ENCODE results near the gene TMSB10. TPM values are rescaled to one million over a fixed set of nuclear protein-coding genes. Genes with fewer than 3 reads are reported as not detected.
"Not testable (repeated sequence)": the region's sequence is repeated elsewhere in the genome, so short reads cannot be mapped to it uniquely, and the experiment has no call there.

TMSB10 gene
- total and polyA plus RNA-seq, 7 experiments from 2014 or later = 1,492 to 8,256 (median 1,692) TPM

GRCh38 chr2:84875213-84875560 lies 30.3 kb upstream of the TMSB10 start:
- H3K36me3 Mint-ChIP-seq = peaks cover 10 to 42% (median 32%) of the 10 kb centered on the region in 5 donors
- intact Hi-C loops (cut with micrococcal nuclease) = loop anchor here in 1 of 2 donors (5.0 kb wide), 1 partner anchor 223 kb away; no protein-coding TSS in a partner anchor
- peak overlapping the region; percentile 59 to 99 (median 96) for H3K4me3 Mint-ChIP-seq

GRCh38 chr2:84875619-84876018 lies 29.8 kb upstream of the TMSB10 start:
- H3K4me1 ChIP-seq (ENCODE audit: control insufficient read depth in 2 of 2, insufficient read depth in 2 of 2, low read length in 2 of 2) = peaks cover 0 to 69% of the 10 kb centered on the region in 2 donors
- not testable (repeated sequence) for ATAC-seq; H3K9me3 ChIP-seq (ENCODE audit: control insufficient read depth in 2 of 3, low read length in 3 of 3); H3K27me3 Mint-ChIP-seq; H3K4me3 ChIP-seq (ENCODE audit: low read length); H3K9me3 Mint-ChIP-seq; H3K27me3 ChIP-seq (ENCODE audit: control insufficient read depth in 2 of 2, insufficient read depth in 2 of 2, low read length in 2 of 2)
- Mint-ChIP-seq H3K4me1 (peaks cover 45 to 80% (median 69%) of the 10 kb centered on the region in 7 donors), H3K27ac (peak overlapping the region; percentile 79 to 98 (median 96)), H3K36me3 (peaks cover 10 to 37% (median 31%) of the 10 kb centered on the region in 5 donors), H3K4me3 (peak overlapping the region; percentile 59 to 99 (median 96))
- peaks cover 0 to 26% (median 3%) of the 10 kb centered on the region in 3 experiments for H3K36me3 ChIP-seq (ENCODE audit: control insufficient read depth in 2 of 3, insufficient read depth in 3 of 3, low read length in 3 of 3)
- CTCF ChIA-PET = interaction anchor here (1.1 to 3.7 kb wide), 3 partner anchors 14 to 349 kb away, joined by 4 to 24 read pairs (median 5); no protein-coding TSS in a partner anchor
- H3K27ac ChIP-seq (ENCODE audit: low read depth, low read length) = peak overlapping the region; percentile 89
- POLR2A ChIA-PET = interaction anchor here (0.8 to 19.4 kb wide), 11 partner anchors 9 to 382 kb away, joined by 3 to 617 read pairs (median 3); partner anchors contain the start of gene TMSB10
- DNase-seq = peak in 1 of 9 donors; percentile 17
- intact Hi-C loops (cut with micrococcal nuclease) = loop anchor here in 1 of 2 donors (5.0 kb wide), 1 partner anchor 223 kb away; no protein-coding TSS in a partner anchor

More at GRCh38 chr2:84875213-84875560, 30.3 kb upstream of the TMSB10 start:
- Histone ChIP-seq H3K27me3 (ENCODE audit: control insufficient read depth in 2 of 2, insufficient read depth in 2 of 2, low read length in 2 of 2) (no peaks in the 10 kb centered on the region), H3K4me3 (ENCODE audit: low read length) (no peak overlapping the region), H3K27ac (ENCODE audit: low read depth, low read length) (peak overlapping the region; percentile 89), H3K36me3 (ENCODE audit: control insufficient read depth in 2 of 3, insufficient read depth in 3 of 3, low read length in 3 of 3) (peaks cover 0 to 26% (median 3%) of the 10 kb centered on the region in 3 experiments), H3K4me1 (ENCODE audit: control insufficient read depth in 2 of 2, insufficient read depth in 2 of 2, low read length in 2 of 2) (peaks cover 0 to 74% of the 10 kb centered on the region in 2 donors), H3K9me3 (ENCODE audit: control insufficient read depth in 2 of 3, low read length in 3 of 3) (no peaks in the 10 kb centered on the region)
- ChIA-PET POLR2A (interaction anchor here (0.7 to 19.4 kb wide), 10 partner anchors 14 to 382 kb away, joined by 3 to 617 read pairs (median 3); partner anchors contain the start of gene TMSB10), CTCF (interaction anchor here (1.1 to 3.7 kb wide), 3 partner anchors 14 to 349 kb away, joined by 4 to 24 read pairs (median 5); no protein-coding TSS in a partner anchor)
- H3K27ac Mint-ChIP-seq = peak overlapping the region; percentile 79 to 98 (median 96)
- H3K27me3 Mint-ChIP-seq = no peaks in the 10 kb centered on the region
- ATAC-seq (no peak), DNase-seq (peak in 1 of 9 donors; percentile 23)
- H3K9me3 Mint-ChIP-seq = peaks cover 0 to 3% (median 0%) of the 10 kb centered on the region in 11 donors
- peaks cover 45 to 84% (median 73%) of the 10 kb centered on the region in 7 donors for H3K4me1 Mint-ChIP-seq

GRCh38 chr2:84876369-84876768 lies 29.1 kb upstream of the TMSB10 start:
- Histone ChIP-seq H3K9me3 (ENCODE audit: control insufficient read depth in 2 of 3, low read length in 3 of 3) (no peaks in the 10 kb centered on the region), H3K4me1 (ENCODE audit: control insufficient read depth in 2 of 2, insufficient read depth in 2 of 2, low read length in 2 of 2) (peaks cover 0 to 63% of the 10 kb centered on the region in 2 donors), H3K36me3 (ENCODE audit: control insufficient read depth in 2 of 3, insufficient read depth in 3 of 3, low read length in 3 of 3) (peaks cover 0 to 26% (median 3%) of the 10 kb centered on the region in 3 experiments), H3K4me3 (ENCODE audit: low read length) (no peak overlapping the region), H3K27ac (ENCODE audit: low read depth, low read length) (peak overlapping the region; percentile 89), H3K27me3 (ENCODE audit: control insufficient read depth in 2 of 2, insufficient read depth in 2 of 2, low read length in 2 of 2) (no peaks in the 10 kb centered on the region)
- ChIA-PET CTCF (interaction anchor here (1.5 to 3.7 kb wide), 3 partner anchors 15 to 349 kb away, joined by 5 to 24 read pairs (median 6); no protein-coding TSS in a partner anchor), POLR2A (interaction anchor here (0.8 to 19.4 kb wide), 10 partner anchors 8 to 45 kb away, joined by 3 to 617 read pairs (median 5); partner anchors contain the start of gene TMSB10)
- H3K9me3 Mint-ChIP-seq = peaks cover 0 to 2% (median 0%) of the 10 kb centered on the region in 11 donors
- intact Hi-C loops (cut with micrococcal nuclease) = loop anchor here in 1 of 2 donors (5.0 kb wide), 1 partner anchor 224 kb away; no protein-coding TSS in a partner anchor
- DNase-seq = no peak
- peaks cover 0 to 3% (median 0%) of the 10 kb centered on the region in 5 donors for H3K27me3 Mint-ChIP-seq
- peak overlapping the region; percentile 1 to 99 (median 96) for H3K4me3 Mint-ChIP-seq
- peaks cover 9 to 36% (median 27%) of the 10 kb centered on the region in 5 donors for H3K36me3 Mint-ChIP-seq
- peaks cover 44 to 72% (median 63%) of the 10 kb centered on the region in 7 donors for H3K4me1 Mint-ChIP-seq
- no peak for ATAC-seq
- peak overlapping the region; percentile 7 to 98 (median 96) for H3K27ac Mint-ChIP-seq

GRCh38 chr2:84878459-84878858 lies 27.0 kb upstream of the TMSB10 start:
- DNase-seq = peak in 3 of 9 donors; percentile 19 to 38 (median 38)
- ChIA-PET CTCF (interaction anchor here (0.6 to 7.0 kb wide), 5 partner anchors 14 to 226 kb away, joined by 3 to 82 read pairs (median 4); no protein-coding TSS in a partner anchor), POLR2A (interaction anchor here (1.1 to 19.4 kb wide), 10 partner anchors 9 to 420 kb away, joined by 3 to 617 read pairs (median 36); partner anchors contain the start of genes SUCLG1 and TMSB10)
- Histone ChIP-seq H3K9me3 (ENCODE audit: control insufficient read depth in 2 of 3, low read length in 3 of 3) (no peaks in the 10 kb centered on the region), H3K27me3 (ENCODE audit: control insufficient read depth in 2 of 2, insufficient read depth in 2 of 2, low read length in 2 of 2) (no peaks in the 10 kb centered on the region), H3K4me3 (ENCODE audit: low read length) (peak overlapping the region; percentile 80), H3K36me3 (ENCODE audit: control insufficient read depth in 2 of 3, insufficient read depth in 3 of 3, low read length in 3 of 3) (peaks cover 0 to 16% (median 3%) of the 10 kb centered on the region in 3 experiments), H3K27ac (ENCODE audit: low read depth, low read length) (peak overlapping the region; percentile 89), H3K4me1 (ENCODE audit: control insufficient read depth in 2 of 2, insufficient read depth in 2 of 2, low read length in 2 of 2) (peaks cover 5 to 53% of the 10 kb centered on the region in 2 donors)
- Mint-ChIP-seq H3K9me3 (peaks cover 0 to 2% (median 0%) of the 10 kb centered on the region in 11 donors), H3K36me3 (peaks cover 9 to 29% (median 19%) of the 10 kb centered on the region in 5 donors), H3K27ac (peak overlapping the region; percentile 34 to 98 (median 96)), H3K4me1 (peaks cover 47 to 73% (median 63%) of the 10 kb centered on the region in 7 donors), H3K27me3 (peaks cover 0 to 3% (median 0%) of the 10 kb centered on the region in 5 donors), H3K4me3 (peak overlapping the region; percentile 84 to 99 (median 96))
- intact Hi-C loops (cut with micrococcal nuclease) = loop anchor here in 1 of 2 donors (1.0 to 5.0 kb wide), 2 partner anchors 27 to 226 kb away; no protein-coding TSS in a partner anchor
- no peak for ATAC-seq

GRCh38 chr2:84878896-84879583 lies 26.4 kb upstream of the TMSB10 start:
- Mint-ChIP-seq H3K27ac (peak overlapping the region; percentile 80 to 98 (median 96)), H3K4me3 (peak overlapping the region; percentile 84 to 99 (median 96)), H3K9me3 (peaks cover 0 to 2% (median 0%) of the 10 kb centered on the region in 11 donors), H3K36me3 (peaks cover 9 to 28% (median 14%) of the 10 kb centered on the region in 5 donors), H3K4me1 (peaks cover 48 to 73% (median 63%) of the 10 kb centered on the region in 7 donors), H3K27me3 (peaks cover 0 to 3% (median 0%) of the 10 kb centered on the region in 5 donors)
- no peak for ATAC-seq
- Histone ChIP-seq H3K36me3 (ENCODE audit: control insufficient read depth in 2 of 3, insufficient read depth in 3 of 3, low read length in 3 of 3) (peaks cover 0 to 15% (median 0%) of the 10 kb centered on the region in 3 experiments), H3K27ac (ENCODE audit: low read depth, low read length) (peak overlapping the region; percentile 89), H3K27me3 (ENCODE audit: control insufficient read depth in 2 of 2, insufficient read depth in 2 of 2, low read length in 2 of 2) (no peaks in the 10 kb centered on the region), H3K9me3 (ENCODE audit: control insufficient read depth in 2 of 3, low read length in 3 of 3) (no peaks in the 10 kb centered on the region), H3K4me1 (ENCODE audit: control insufficient read depth in 2 of 2, insufficient read depth in 2 of 2, low read length in 2 of 2) (peaks cover 5 to 47% of the 10 kb centered on the region in 2 donors), H3K4me3 (ENCODE audit: low read length) (peak overlapping the region; percentile 80)
- peak in 1 of 9 donors; percentile 23 for DNase-seq
- CTCF ChIA-PET = interaction anchor here (0.7 to 7.0 kb wide), 6 partner anchors 17 to 422 kb away, joined by 3 to 82 read pairs (median 4); no protein-coding TSS in a partner anchor
- POLR2A ChIA-PET = interaction anchor here (0.7 to 19.4 kb wide), 11 partner anchors 9 to 381 kb away, joined by 3 to 617 read pairs (median 17); partner anchors contain the start of gene TMSB10
- intact Hi-C loops (cut with micrococcal nuclease) = loop anchor here in 1 of 2 donors (1.0 to 5.0 kb wide), 2 partner anchors 28 to 227 kb away; no protein-coding TSS in a partner anchor
